Measurements from ENCODE around the gene CACNA1S. TPM values are rescaled to one million over a fixed set of nuclear protein-coding genes. Genes with fewer than 3 reads are reported as not detected.
A peak's percentile ranks its signal among the peaks of the same experiment; 100 is the strongest.

Gene CACNA1S
- total RNA-seq, 1 donor from 2014 or later = 0.07 TPM

DNA sequence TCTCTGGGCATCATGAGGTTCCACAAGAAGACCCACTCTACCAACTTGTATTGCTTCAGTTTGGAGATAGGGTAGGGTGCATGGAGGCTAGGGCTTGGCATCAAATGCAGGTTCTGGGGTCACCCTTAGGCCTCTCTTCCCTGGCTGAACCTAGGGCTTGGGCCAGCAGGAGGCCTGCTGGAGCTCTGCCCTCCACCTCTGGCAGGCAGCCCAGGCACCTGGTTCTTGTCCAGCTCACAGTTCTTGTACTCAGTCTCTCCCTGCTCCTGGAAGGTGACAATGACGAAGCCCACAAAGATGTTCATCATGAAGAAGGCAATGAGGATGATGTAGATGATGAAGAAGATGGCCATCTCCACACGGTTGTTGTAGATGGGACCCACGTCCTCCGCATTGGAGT, 51.2 kb downstream of the CACNA1S start:
- Mint-ChIP-seq H3K27me3 (ENCODE audit: low read depth) (no peaks in the 10 kb centered on the region), H3K4me3 (no peak overlapping the region)
- TF ChIP-seq, protein P1, sequence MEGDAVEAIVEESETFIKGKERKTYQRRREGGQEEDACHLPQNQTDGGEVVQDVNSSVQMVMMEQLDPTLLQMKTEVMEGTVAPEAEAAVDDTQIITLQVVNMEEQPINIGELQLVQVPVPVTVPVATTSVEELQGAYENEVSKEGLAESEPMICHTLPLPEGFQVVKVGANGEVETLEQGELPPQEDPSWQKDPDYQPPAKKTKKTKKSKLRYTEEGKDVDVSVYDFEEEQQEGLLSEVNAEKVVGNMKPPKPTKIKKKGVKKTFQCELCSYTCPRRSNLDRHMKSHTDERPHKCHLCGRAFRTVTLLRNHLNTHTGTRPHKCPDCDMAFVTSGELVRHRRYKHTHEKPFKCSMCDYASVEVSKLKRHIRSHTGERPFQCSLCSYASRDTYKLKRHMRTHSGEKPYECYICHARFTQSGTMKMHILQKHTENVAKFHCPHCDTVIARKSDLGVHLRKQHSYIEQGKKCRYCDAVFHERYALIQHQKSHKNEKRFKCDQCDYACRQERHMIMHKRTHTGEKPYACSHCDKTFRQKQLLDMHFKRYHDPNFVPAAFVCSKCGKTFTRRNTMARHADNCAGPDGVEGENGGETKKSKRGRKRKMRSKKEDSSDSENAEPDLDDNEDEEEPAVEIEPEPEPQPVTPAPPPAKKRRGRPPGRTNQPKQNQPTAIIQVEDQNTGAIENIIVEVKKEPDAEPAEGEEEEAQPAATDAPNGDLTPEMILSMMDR (conservative IDR thresholded peaks at IDR 0.05) = no peak

GRCh38 chr1:201060586-201060985, 51.6 kb downstream of the CACNA1S start:
- Mint-ChIP-seq H3K27ac (ENCODE audit: unreplicated experiment) (no peak overlapping the region), H3K9me3 (no peaks in the 10 kb centered on the region), H3K4me1 (peaks cover 17% of the 10 kb centered on the region), H3K36me3 (ENCODE audit: low read depth) (no peaks in the 10 kb centered on the region), H3K27me3 (ENCODE audit: low read depth) (no peaks in the 10 kb centered on the region), H3K4me3 (no peak overlapping the region)
- no peak for DNase-seq (ENCODE audit: low read depth, low spot score)
- TF ChIP-seq, protein P1 (conservative IDR thresholded peaks at IDR 0.05) = no peak

More for the DNA sequence above, 51.2 kb downstream of the CACNA1S start:
- H3K27ac Mint-ChIP-seq (ENCODE audit: unreplicated experiment) = no peak overlapping the region
- peaks cover 17% of the 10 kb centered on the region for H3K4me1 Mint-ChIP-seq
- no peaks in the 10 kb centered on the region for H3K36me3 Mint-ChIP-seq (ENCODE audit: low read depth)
- DNase-seq (ENCODE audit: low read depth, low spot score) = no peak
- no peaks in the 10 kb centered on the region for H3K9me3 Mint-ChIP-seq

DNA sequence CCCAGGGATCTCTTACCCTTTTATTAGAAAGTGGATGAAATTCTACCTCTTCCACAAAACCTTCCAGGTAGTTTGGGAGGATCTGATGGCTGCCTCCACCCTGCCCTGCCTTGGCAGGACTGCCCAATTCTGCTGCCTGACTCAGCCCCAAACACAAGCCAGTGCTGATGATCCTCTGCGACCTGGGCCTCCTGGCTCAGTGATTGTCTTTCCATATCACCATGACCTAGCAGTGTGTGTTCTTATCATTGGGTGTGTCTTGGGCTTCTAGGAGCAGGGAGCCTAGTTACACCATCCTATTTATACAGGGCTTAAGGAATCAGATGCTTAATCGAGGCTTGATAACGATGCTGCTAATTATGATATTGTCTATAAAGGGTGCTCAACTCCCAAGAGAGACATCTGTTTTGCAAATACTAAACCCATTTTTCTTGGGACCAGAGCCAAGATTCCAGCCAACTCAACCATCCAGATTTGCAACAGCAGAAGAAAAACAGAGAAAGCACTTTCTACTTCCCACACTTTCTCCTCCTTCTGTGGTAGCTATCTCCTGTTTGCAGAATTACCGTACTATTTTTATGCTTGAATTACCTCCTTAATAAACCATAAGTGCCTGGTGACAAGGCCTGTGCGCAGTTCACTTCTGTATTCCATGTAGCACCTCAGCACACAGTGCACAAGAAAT, 52.2 kb downstream of the CACNA1S start:
- no peak overlapping the region for H3K4me3 Mint-ChIP-seq
- H3K36me3 Mint-ChIP-seq (ENCODE audit: low read depth) = no peaks in the 10 kb centered on the region
- TF ChIP-seq, protein P1 (conservative IDR thresholded peaks at IDR 0.05) = no peak
- H3K27ac Mint-ChIP-seq (ENCODE audit: unreplicated experiment) = peak overlapping the region; percentile 82
- DNase-seq (ENCODE audit: low read depth, low spot score) = no peak
- H3K9me3 Mint-ChIP-seq = no peaks in the 10 kb centered on the region
- H3K4me1 Mint-ChIP-seq = peaks cover 17% of the 10 kb centered on the region
- H3K27me3 Mint-ChIP-seq (ENCODE audit: low read depth) = no peaks in the 10 kb centered on the region

GRCh38 chr1:201059401-201059800, 52.8 kb downstream of the CACNA1S start:
- TF ChIP-seq, protein P1 (conservative IDR thresholded peaks at IDR 0.05) = no peak
- no peak for DNase-seq (ENCODE audit: low read depth, low spot score)
- Mint-ChIP-seq H3K27me3 (ENCODE audit: low read depth) (no peaks in the 10 kb centered on the region), H3K27ac (ENCODE audit: unreplicated experiment) (no peak overlapping the region), H3K36me3 (ENCODE audit: low read depth) (no peaks in the 10 kb centered on the region), H3K4me3 (no peak overlapping the region), H3K9me3 (no peaks in the 10 kb centered on the region), H3K4me1 (peaks cover 19% of the 10 kb centered on the region)

GRCh38 chr1:201054091-201054543, 58.1 kb downstream of the CACNA1S start:
- no peaks in the 10 kb centered on the region for H3K27me3 Mint-ChIP-seq (ENCODE audit: low read depth)
- H3K36me3 Mint-ChIP-seq (ENCODE audit: low read depth) = no peaks in the 10 kb centered on the region
- no peak overlapping the region for H3K27ac Mint-ChIP-seq (ENCODE audit: unreplicated experiment)
- H3K9me3 Mint-ChIP-seq = no peaks in the 10 kb centered on the region
- H3K4me3 Mint-ChIP-seq = no peak overlapping the region
- H3K4me1 Mint-ChIP-seq = peaks cover 9% of the 10 kb centered on the region
- no peak for DNase-seq (ENCODE audit: low read depth, low spot score)
- TF ChIP-seq, protein P1 (conservative IDR thresholded peaks at IDR 0.05) = no peak

Data from neural crest cell (in vitro differentiated cells).